Smooth muscle cell of the brain vasculature (primary cell): ENCODE results near the gene ARMC10.
"Not testable (repeated sequence)": the region's sequence is repeated elsewhere in the genome, so short reads cannot be mapped to it uniquely, and the experiment has no call there.

ENCODE experiments used
- DNase-seq: peaks from one replicate; pipeline ENCODE4 v3.0.0-alpha.2; 2012; ENCODE audit warnings: low read depth, low spot score

The ARMC10 gene

DNA sequence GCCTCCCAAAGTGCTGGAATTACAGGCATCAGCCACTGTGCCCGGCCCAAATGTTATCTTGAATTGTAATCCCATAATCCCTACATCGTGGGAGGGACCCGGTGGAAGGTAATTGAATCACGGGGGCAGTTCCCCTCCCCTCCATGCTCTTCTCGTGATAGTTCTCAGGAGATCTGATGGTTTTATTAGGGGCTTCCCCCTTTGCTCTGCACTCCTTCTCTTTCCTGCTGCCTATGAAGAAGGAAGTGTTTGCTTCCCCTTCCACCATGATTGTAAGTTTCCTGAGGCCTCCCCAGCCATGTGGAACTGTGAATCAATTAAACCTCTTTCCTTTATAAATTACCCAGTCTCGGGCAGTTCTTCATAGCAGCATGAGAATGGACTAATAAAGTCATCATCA is 3.3 kb downstream of the ARMC10 start:
- DNase-seq, result not testable (repeated sequence)

- DNase-seq, result no peak
These were observed 4.9 kb downstream of the ARMC10 start for GRCh38 chr7:103079836-103080235.

DNA sequence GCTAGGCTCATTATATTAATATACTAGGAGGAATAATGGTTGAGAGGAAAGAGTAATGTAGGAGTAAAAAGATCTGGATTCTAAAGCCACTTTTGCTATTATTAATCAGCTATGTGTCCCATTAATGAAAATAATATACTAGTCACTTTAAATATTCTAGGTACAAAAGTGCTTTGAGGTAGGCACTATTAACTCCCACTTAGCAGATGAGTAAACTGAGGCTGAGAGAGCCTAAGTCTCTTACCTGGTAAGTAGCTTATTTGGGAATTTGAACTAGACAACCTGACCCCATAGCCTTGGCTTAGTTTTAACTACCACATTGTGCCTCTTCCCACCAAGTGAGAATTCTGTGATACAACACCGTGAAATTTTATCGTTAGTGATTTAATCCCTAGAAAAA is 6.0 kb downstream of the ARMC10 start:
- no peak for DNase-seq

GRCh38 chr7:103082497-103082896 is 7.6 kb downstream of the ARMC10 start:
- DNase-seq, result no peak

DNA sequence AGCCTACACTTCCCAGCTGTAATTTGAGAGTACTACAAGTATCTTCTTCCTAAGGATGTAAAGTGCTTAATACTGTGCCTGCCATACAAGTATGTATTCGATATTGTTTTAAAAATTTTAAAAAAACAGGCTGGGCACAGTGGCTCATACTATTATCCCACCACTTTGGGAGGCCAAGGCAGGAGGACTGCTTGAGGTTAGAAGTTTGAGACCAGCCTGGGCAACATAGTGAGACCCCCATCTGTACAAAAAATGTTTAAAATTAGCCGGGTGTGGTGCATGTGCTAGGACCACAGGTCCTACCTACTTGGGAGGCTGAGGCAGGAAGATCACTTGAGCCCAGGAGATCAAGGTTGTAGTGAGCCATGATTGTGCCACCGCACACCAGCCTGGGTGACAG is 8.3 kb downstream of the ARMC10 start:
- no peak for DNase-seq

DNA sequence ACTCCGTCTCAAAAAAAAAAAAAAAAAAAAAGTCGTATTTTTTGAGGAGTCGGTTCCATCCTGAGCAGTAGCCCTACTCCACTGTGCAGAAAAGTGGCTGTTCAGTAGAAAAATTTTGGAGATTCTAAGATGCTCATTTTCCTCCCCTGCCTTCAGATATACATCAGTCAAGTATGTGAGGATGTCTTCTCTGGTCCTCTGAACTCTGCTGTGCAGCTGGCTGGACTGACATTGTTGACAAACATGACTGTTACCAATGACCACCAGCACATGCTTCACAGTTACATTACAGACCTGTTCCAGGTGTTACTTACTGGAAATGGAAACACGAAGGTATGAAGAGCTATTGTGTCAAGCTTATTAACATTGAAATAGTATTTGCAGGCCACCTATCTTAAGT is 17.4 kb downstream of the ARMC10 start:
- DNase-seq, result not testable (repeated sequence)

GRCh38 chr7:103093429-103093828 is 18.5 kb downstream of the ARMC10 start:
- no peak for DNase-seq

DNA sequence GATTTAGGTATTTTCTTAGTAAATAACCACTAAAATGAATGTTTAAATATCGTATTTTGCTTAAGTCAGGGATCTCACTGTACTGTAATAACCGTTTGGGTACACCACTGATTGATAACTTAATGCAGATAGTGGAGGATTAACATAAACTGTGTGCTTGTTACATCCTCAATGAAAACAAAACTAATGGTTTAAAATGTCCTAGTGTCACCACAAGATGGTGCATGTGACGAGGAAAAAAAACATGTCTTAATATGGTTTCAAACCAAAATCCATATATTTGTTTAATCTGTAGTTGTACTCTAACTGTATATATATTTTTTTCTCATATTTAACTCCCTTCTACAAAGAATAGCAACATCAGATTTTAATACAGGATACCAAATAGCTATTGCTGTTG is 19.2 kb downstream of the ARMC10 start:
- no peak for DNase-seq

DNA sequence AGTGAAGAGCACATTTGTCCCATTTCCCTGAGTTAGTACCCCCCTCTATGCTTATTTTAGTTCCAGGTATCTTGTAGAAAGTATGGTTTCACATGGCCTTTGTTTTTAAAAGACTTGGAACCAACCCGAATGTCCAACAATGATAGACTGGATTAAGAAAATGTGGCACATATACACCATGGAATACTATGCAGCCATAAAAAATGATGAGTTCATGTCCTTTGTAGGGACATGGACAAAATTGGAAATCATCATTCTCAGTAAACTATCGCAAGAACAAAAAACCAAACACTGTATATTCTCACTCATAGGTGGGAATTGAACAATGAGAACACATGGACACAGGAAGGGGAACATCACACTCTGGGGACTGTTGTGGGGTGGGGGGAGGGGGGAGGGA is 20.6 kb downstream of the ARMC10 start:
- DNase-seq, result not testable (repeated sequence)

DNA sequence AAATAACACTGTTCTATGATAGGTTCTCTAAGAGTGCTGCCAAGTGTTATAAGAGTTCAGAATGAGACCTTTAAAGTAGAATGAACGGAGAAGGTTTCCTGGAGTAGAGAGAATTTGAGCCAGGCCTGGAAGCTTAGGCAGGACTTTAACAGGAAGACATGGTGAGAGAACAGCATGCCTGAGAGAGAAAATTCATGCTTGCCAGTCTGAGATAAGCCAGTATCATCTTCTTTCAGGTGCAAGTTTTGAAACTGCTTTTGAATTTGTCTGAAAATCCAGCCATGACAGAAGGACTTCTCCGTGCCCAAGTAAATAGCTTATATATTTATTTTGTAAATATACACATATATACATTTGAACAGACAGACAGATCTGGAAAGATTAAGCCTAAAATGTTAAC is 22.1 kb downstream of the ARMC10 start:
- no peak for DNase-seq

- no peak for DNase-seq
These were observed 25.4 kb downstream of the ARMC10 start for GRCh38 chr7:103100348-103100747.

GRCh38 chr7:103101543-103101942 is 26.6 kb downstream of the ARMC10 start:
- DNase-seq, result no peak

DNA sequence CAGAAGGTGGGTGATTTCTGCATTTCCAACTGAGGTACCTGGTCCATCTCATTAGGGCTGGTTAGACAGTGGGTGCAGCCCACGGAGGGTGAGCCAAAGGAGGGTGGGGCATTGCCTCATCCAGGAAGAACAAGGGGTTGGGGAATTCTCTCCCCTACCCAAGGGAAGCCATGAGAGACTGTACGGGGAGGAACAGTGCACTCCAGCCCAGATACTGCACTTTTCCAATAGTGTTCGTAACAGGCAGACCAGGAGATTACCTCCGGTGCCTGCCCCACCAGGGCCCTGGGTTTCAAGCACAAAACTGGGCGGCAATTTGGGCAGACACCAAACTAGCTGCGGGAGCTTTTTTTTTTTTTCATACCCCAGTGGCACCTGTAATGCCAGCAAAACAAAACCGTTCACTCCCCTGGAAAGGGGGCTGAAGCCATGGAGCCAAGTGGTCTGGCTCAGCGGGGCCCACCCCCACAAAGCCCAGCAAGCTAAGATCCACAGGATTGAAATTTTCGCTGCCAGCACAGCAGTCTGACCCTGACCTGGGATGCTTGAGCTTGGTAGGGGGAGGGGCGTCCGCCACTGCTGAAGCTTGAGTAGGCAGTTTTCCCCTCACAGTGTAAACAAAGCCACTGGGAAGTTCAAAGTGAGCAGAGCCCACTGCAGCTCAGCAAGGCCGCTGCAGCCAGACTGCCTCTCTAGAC is 31.2 kb downstream of the ARMC10 start:
- DNase-seq, result peak; percentile 7

DNA sequence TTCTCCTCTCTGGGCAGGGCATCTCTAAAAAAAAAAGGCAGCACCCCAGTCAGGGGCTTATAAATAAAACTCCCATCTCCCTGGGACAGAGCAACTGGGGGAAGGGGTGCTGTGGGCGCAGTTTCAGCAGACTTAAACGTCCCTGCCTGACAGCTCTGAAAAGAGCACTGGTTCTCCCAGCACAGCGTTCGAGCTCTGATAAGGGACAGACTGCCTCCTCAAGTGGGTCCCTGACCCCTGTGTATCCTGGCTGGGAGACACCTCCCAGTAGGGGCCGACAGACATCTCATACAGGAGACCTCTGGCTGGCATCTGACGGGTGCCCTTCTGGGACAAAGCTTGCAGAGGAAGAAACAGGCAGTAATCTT is 31.7 kb downstream of the ARMC10 start:
- DNase-seq, result not testable (repeated sequence)

DNA sequence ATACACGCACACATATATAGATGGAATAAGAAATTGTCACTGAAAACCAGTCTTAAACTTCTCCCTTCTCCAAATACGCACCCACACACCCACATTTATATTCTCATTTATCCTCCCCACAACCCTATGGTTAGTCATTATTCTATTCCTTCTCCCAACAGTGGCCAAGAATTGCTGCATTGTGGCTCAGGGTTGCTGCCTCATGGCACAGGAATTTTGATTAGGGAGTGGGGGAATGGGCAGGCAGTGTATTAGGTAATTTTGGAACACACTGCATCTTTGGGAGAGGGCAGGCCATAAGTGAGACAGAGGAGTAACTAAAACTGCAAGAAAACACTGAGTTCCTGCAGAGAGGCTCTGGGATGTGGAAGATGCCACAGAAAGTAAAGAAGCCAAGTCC is 38.2 kb downstream of the ARMC10 start:
- DNase-seq, result no peak

DNA sequence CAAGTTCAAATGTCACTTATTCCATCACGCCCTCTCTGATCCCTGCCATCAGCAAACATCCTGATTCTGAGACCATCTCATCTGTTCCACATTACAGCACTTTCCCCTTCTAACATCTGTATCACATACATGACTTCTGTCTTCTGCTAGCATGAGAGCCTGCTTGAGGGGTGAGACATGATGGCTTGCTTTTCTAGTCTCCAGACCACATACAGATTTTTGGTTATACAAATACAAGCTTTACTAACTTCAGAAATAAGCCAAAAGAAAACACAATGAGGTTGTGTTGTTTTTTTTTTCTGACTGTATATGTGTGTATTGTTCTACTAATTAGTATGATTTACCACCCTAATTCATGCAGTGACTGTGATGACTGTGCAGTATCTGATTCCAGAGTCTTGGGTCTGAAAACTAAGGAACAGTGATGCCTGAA is 39.7 kb downstream of the ARMC10 start:
- DNase-seq, result no peak

GRCh38 chr7:103115771-103116170 is 40.8 kb downstream of the ARMC10 start:
- DNase-seq, result no peak

- no peak for DNase-seq
These were observed 41.6 kb downstream of the ARMC10 start for GRCh38 chr7:103116511-103116910.

DNA sequence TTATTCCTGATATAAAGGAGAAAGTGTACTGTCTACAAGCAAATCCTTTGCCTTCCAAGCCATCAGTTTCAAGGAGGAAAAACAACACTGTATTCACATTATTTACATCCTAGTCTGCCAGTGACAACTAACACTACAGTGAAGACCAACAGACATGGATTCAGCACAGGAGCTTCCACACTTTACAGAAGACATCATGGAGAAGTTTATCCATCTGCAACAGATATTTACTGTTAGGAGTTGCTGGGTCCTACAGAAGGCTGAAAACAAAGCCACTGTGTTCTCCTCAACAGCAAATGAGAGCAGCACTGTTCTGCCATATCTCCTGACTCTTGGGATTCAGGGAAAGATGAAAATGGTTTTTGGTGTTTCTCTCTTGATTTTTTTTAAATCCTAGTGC is 42.1 kb downstream of the ARMC10 start:
- no peak for DNase-seq

DNA sequence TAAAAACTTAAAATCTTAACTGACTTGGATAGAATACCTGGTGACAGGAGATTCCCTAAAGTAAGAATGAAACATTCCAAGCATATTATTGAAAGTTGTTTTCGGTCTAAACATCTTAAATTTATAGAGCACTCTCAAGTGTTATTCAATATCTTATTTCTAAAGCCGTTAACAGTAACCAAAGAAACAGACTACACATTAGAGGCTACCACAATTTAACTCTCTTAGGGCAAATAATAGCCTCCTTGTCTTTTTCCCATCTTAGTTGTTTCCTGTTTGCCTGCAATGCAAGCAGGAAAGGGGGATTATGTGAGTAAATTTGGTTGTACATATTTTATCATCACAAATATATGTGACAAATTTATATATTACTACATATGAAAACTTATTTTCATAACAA is 42.5 kb downstream of the ARMC10 start:
- DNase-seq, result no peak

DNA sequence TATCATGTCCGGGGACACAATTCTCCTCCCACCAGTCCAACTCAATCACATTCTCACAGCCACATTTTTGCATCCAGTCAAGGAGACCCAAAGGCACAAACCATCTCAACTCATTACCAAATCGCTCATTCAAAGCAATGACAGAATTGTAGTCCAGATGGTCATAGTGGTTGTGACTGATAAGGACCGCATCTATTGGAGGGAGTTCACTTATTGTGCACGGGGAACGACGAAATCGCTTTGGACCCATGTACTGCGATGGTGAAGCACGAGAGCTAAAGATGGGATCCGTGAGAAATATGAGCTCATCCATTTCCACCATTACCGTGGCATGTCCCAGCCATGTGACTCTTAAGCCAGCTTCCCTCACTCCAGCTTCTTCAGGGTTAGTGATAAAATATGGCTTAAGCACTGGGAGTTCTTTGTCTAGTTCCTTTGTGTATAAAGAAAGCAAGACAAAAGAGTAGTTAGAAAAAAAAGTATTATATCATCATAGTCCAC is 44.9 kb downstream of the ARMC10 start:
- no peak for DNase-seq

DNA sequence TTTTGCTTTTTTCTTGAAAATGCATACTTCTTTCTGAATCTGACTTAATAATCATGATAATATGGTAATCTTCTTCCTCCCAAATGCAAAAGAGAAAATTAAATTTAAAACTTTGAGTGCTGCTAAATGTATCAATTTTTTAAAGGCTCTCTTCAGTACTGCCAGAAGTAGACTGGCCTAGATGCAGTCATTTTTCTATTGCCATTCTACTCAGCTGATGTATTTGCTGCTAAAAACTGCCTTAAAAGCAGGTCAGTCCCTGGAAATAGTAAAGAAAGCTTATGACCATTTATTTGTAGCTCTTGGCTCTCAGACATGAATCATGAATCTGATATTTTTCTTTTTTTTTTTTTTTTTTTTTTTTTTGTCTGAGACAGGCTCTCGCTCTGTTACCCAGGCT is 45.4 kb downstream of the ARMC10 start:
- DNase-seq, result no peak

DNA sequence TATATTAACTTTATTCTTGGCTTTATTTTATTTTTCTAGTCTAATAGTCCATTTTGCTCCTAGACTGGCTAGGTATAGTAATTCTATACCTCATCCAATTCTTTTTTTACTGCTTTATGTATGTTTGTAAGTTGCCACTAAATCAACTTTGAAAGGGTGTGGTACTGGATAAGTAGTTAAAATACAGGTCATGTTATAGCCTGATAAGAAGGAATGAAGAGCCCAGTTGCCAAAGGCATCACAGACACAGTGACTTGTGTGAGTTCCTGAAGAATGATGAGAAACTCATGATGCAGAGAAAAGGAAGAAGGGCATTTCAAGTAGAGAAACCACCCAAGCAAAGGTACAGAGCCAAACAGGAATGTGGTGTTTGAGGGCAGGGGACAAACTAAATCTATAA is 46.7 kb downstream of the ARMC10 start:
- no peak for DNase-seq

GRCh38 chr7:103123529-103123928 is 48.6 kb downstream of the ARMC10 start:
- DNase-seq, result no peak
